ENCODE results near the gene C6orf52.

- no peak for TF ChIP-seq CTCF (IDR thresholded peaks at IDR 0.05 in 2 of 3, conservative IDR thresholded peaks at IDR 0.05 in 1 of 3; ENCODE audit: borderline replicate concordance in 1 of 3, insufficient read depth in 1 of 3, low read depth in 2 of 3, low read length in 2 of 3)
- TF ChIP-seq REST (IDR thresholded peaks at IDR 0.05; ENCODE audit: low read depth), result no peak
- no peak for TF ChIP-seq ZNF274 (IDR thresholded peaks at IDR 0.05; ENCODE audit: low read depth, low read length)
- TF ChIP-seq SP1 (IDR thresholded peaks at IDR 0.05; ENCODE audit: low read depth), result no peak
- no peak for TF ChIP-seq POLR2A (IDR thresholded peaks at IDR 0.05; ENCODE audit: borderline replicate concordance, extremely low read depth, insufficient read depth, insufficient read length)
- TF ChIP-seq RAD21 (IDR thresholded peaks at IDR 0.05; ENCODE audit: low read depth), result no peak
- no peak for TF ChIP-seq TCF7L2 (IDR thresholded peaks at IDR 0.05; ENCODE audit: borderline replicate concordance, extremely low read depth, insufficient read depth, insufficient read length)
- no peak for TF ChIP-seq CBX3 (IDR thresholded peaks at IDR 0.05; ENCODE audit: low read depth)
- no peak for TF ChIP-seq EZH2phosphoT487 (IDR thresholded peaks at IDR 0.05; ENCODE audit: borderline replicate concordance)
These were observed 25.5 kb upstream of the C6orf52 start for GRCh38 chr6:10719964-10720264.

Data from HCT116 (cell line).